PC-3 (cell line): Measurements from ENCODE around the gene TNS3. TPM values are rescaled to one million over a fixed set of nuclear protein-coding genes. Genes with fewer than 3 reads are reported as not detected.

Source experiments
- ATAC-seq: fragments of 200-7000 bp; cut with Tn5 transposase; 2 replicates; pipeline ENCODE4 v1.9.1; 2020; ENCODE audit warnings: mild to moderate bottlenecking, moderate library complexity
- BruUV-seq: library from RNA; stranded (reverse); fragments of 400-500 nt; replicated peaks from 2 replicates; lab custom pipeline; 2021; lab: Mats Ljungman, UMichigan
- CTCF ChIA-PET: fragments of 300-600 bp; sonication (Branson Sonifier 250); formaldehyde crosslinking; loops from one replicate; lab custom pipeline; 2022; ENCODE audit warnings: antibody characterized with exemption; lab: Charles Lee
- POLR2A ChIA-PET: fragments of 300-600 bp; sonication (Branson Sonifier 250); formaldehyde crosslinking; loops from one replicate; lab custom pipeline; 2022; ENCODE audit warnings: antibody characterized with exemption; ENCODE audit not compliant: unreplicated experiment; lab: Charles Lee
- DNase-seq: peaks from one replicate; pipeline ENCODE4 v3.0.0-alpha.2; 2015
- H2AFZ ChIP-seq: fragments of 300-600 bp; sonication (generic); 2 replicates; pipeline ENCODE4 v1.6.0; 2016; ENCODE audit warnings: antibody characterized with exemption, low read length
- H3F3A ChIP-seq: fragments of 300-600 bp; sonication (generic); one replicate; pipeline ENCODE4 v1.6.0; 2017; ENCODE audit warnings: antibody characterized with exemption, low read length, control low read depth, mild to moderate bottlenecking; ENCODE audit not compliant: unreplicated experiment
- H3K27ac ChIP-seq: fragments of 300-600 bp; sonication (generic); 2 replicates; pipeline ENCODE4 v1.5.1; 2016; ENCODE audit warnings: mild to moderate bottlenecking, low read length
- H3K27me3 ChIP-seq: fragments of 300-600 bp; sonication (generic); 2 replicates; pipeline ENCODE4 v1.6.1; 2016; ENCODE audit warnings: low read length, mixed read lengths
- H3K36me3 ChIP-seq: fragments of 300-600 bp; sonication (generic); 2 replicates; pipeline ENCODE4 v1.6.1; 2016; ENCODE audit warnings: low read depth, mixed run types, low read length, mixed read lengths
- H3K4me1 ChIP-seq: fragments of 300-600 bp; sonication (generic); 2 replicates; pipeline ENCODE4 v1.5.1; 2016; ENCODE audit warnings: low read length; ENCODE audit not compliant: insufficient read depth
- H3K4me2 ChIP-seq: fragments of 300-600 bp; sonication (generic); 2 replicates; pipeline ENCODE4 v1.6.0; 2016; ENCODE audit warnings: low read length
- H3K4me3 ChIP-seq: fragments of 300-600 bp; sonication (generic); 2 replicates; pipeline ENCODE4 v1.5.1; 2016; ENCODE audit warnings: mild to moderate bottlenecking, low read length, mixed read lengths
- H3K79me2 ChIP-seq: fragments of 300-600 bp; sonication (generic); 2 replicates; pipeline ENCODE4 v1.6.1; 2017; ENCODE audit warnings: low read length, mixed read lengths
- H3K9ac ChIP-seq: fragments of 300-600 bp; sonication (generic); 2 replicates; pipeline ENCODE4 v1.6.0; 2016; ENCODE audit warnings: mild to moderate bottlenecking, low read length
- H3K9me2 ChIP-seq: fragments of 300-600 bp; sonication (generic); replicated peaks from 2 replicates; pipeline ENCODE4 v1.6.1; 2016; ENCODE audit warnings: mixed run types, low read length, mixed read lengths
- H3K9me3 ChIP-seq: fragments of 300-600 bp; sonication (generic); 2 replicates; pipeline ENCODE4 v1.6.1; 2016; ENCODE audit warnings: low read length, mixed read lengths
- H4K20me1 ChIP-seq: fragments of 300-600 bp; sonication (generic); 2 replicates; pipeline ENCODE4 v1.6.1; 2016; ENCODE audit warnings: low read length, mixed read lengths
- EZH2 ChIP-seq: fragments of 300-600 bp; sonication (generic); IDR thresholded peaks from one replicate; pipeline ENCODE4 v1.6.1; 2017; ENCODE audit warnings: antibody characterized with exemption, mild to moderate bottlenecking, low read length; ENCODE audit not compliant: unreplicated experiment
- EZH2phosphoT487 ChIP-seq: fragments of 300-600 bp; sonication (generic); IDR thresholded peaks from 2 replicates; pipeline ENCODE4 v1.6.1; 2018; ENCODE audit warnings: mild to moderate bottlenecking, antibody characterized with exemption, low read length, borderline replicate concordance
- intact Hi-C: fragments of 100-400 bp; cut with micrococcal nuclease; formaldehyde crosslinking; loops from 2 replicates; pipeline ENCODE4 v1.9.0; 2023
- total RNA-seq: library from RNA; depleted of rRNA; stranded (reverse); fragments of >200 nt; gene quantifications from 2 replicates; pipeline ENCODE4 v1.2.3, GENCODE V29; 2014
- TF ChIP-seq, protein P1 (sequence below): fragments of 300-600 bp; sonication (generic); conservative IDR thresholded peaks from 2 replicates; pipeline ENCODE4 v1.5.1; 2017; ENCODE audit warnings: antibody characterized with exemption, low read depth, mild to moderate bottlenecking, low read length

Gene TNS3
- total RNA-seq, 1 experiment from 2014 or later: 72.3 TPM

GRCh38 chr7:47385536-47386125 is 196.3 kb downstream of the TNS3 start:
- H3K4me1 ChIP-seq: peaks cover 12% of the 10 kb centered on the region

DNA sequence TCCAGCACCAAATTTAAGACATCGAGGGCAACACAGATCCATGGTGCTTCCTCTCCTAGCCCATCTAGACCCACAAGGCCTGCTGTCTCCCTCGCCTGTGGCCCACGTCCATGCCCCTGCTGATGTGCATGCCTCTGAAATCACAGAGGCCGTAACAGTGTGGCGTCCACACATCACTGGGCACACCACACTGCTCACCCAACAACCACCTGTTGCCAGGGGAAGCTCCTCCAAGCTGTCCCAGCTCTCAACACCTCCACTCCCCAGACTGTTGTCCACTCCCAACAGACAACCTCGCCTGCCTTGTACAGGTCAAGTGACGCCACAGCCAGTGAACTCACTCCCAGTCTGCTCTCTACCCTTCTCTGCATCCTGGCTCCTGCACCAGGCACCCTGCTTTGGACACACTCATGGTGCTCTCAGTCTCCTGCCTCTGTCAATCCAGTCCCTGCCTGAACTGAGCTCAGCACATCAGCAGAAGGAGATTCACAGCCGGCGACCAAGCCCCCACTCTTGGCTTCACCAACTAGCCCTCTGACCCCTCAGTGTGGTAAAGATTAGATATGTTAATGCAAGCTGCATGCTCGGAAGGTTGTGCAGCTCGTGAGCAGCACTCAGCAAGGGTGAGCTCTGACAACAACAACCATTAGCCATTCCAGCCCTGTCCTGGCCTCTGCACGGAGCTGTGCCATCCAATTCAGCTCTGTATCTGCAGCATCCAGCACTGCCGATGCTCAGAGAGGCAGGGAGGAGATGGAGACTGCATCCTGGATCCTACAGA is 197.0 kb downstream of the TNS3 start:
- H3K4me3 ChIP-seq: no peak overlapping the region
- CTCF ChIA-PET: no interaction called here
- H3K36me3 ChIP-seq: peaks cover 18% of the 10 kb centered on the region
- H3K9me3 ChIP-seq: no peaks in the 10 kb centered on the region
- H3K9me2 ChIP-seq: no peaks in the 10 kb centered on the region
- H2AFZ ChIP-seq: no peak overlapping the region
- ATAC-seq (no peak), DNase-seq (no peak)
- no peak overlapping the region for H3K27ac ChIP-seq
- intact Hi-C loops: no loop called here
- H3F3A ChIP-seq: no peaks in the 10 kb centered on the region
- BruUV-seq: no TSS peak
- TF ChIP-seq EZH2 (no peak), EZH2phosphoT487 (no peak)
- TF ChIP-seq, protein P1, sequence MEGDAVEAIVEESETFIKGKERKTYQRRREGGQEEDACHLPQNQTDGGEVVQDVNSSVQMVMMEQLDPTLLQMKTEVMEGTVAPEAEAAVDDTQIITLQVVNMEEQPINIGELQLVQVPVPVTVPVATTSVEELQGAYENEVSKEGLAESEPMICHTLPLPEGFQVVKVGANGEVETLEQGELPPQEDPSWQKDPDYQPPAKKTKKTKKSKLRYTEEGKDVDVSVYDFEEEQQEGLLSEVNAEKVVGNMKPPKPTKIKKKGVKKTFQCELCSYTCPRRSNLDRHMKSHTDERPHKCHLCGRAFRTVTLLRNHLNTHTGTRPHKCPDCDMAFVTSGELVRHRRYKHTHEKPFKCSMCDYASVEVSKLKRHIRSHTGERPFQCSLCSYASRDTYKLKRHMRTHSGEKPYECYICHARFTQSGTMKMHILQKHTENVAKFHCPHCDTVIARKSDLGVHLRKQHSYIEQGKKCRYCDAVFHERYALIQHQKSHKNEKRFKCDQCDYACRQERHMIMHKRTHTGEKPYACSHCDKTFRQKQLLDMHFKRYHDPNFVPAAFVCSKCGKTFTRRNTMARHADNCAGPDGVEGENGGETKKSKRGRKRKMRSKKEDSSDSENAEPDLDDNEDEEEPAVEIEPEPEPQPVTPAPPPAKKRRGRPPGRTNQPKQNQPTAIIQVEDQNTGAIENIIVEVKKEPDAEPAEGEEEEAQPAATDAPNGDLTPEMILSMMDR: no peak
- H3K9ac ChIP-seq: no peak overlapping the region
- H4K20me1 ChIP-seq: no peaks in the 10 kb centered on the region
- POLR2A ChIA-PET: no interaction called here
- no peak overlapping the region for H3K4me2 ChIP-seq
- peaks cover 2% of the 10 kb centered on the region; the same call in 1 of the 2 replicates for H3K79me2 ChIP-seq
- H3K4me1 ChIP-seq: peaks cover 19% of the 10 kb centered on the region
- no peaks in the 10 kb centered on the region for H3K27me3 ChIP-seq

More at GRCh38 chr7:47385536-47386125, 196.3 kb downstream of the TNS3 start:
- Histone ChIP-seq H3K4me2 (no peak overlapping the region), H3K4me3 (no peak overlapping the region), H3K36me3 (peaks cover 18% of the 10 kb centered on the region), H3K9me2 (no peaks in the 10 kb centered on the region), H2AFZ (no peak overlapping the region), H3K79me2 (peaks cover 2% of the 10 kb centered on the region; the same call in 1 of the 2 replicates), H3K9ac (no peak overlapping the region), H3K9me3 (no peaks in the 10 kb centered on the region), H4K20me1 (no peaks in the 10 kb centered on the region), H3F3A (no peaks in the 10 kb centered on the region), H3K27me3 (no peaks in the 10 kb centered on the region), H3K27ac (no peak overlapping the region)
- TF ChIP-seq EZH2 (no peak), EZH2phosphoT487 (no peak)
- TF ChIP-seq, protein P1: no peak
- ChIA-PET POLR2A (no interaction called here), CTCF (no interaction called here)
- intact Hi-C loops: no loop called here
- BruUV-seq: no TSS peak
- ATAC-seq (no peak), DNase-seq (no peak)
